IMR-90 (cell line): ENCODE results near the gene NAV2. TPM values are rescaled to one million over a fixed set of nuclear protein-coding genes. Genes with fewer than 3 reads are reported as not detected.

Experiments
- ATAC-seq: fragments of 200-7000 bp; cut with Tn5 transposase; 2 replicates; pipeline ENCODE4 v1.9.1; 2020; ENCODE audit warnings: low read depth, mild to moderate bottlenecking, moderate library complexity
- BruUV-seq: library from RNA; stranded (reverse); fragments of 400-500 nt; replicated peaks from 2 replicates; lab custom pipeline; 2021; lab: Mats Ljungman, UMichigan
- CTCF ChIA-PET: fragments of 300-600 bp; formaldehyde crosslinking; extraction: SDS; loops from one replicate; lab custom pipeline; 2021; ENCODE audit warnings: antibody characterized with exemption; lab: Yijun Ruan, JAX
- POLR2A ChIA-PET: fragments of 300-600 bp; sonication (Branson Sonifier 250); formaldehyde crosslinking; loops from one replicate; lab custom pipeline; 2022; ENCODE audit warnings: antibody characterized with exemption; ENCODE audit not compliant: unreplicated experiment; lab: Charles Lee
- DNase-seq: peaks from one replicate; pipeline ENCODE4 v3.0.0; 2013
- H2AFZ ChIP-seq: replicated peaks from 2 replicates; pipeline ENCODE3; 2013; ENCODE audit warnings: low read length, mild to moderate bottlenecking; ENCODE audit not compliant: poor library complexity
- H2AK5ac ChIP-seq: 2 replicates; pipeline ENCODE4 v1.6.1; 2013; ENCODE audit warnings: low read depth, low read length, inconsistent platforms
- H2AK9ac ChIP-seq: replicated peaks from 2 replicates; pipeline ENCODE3; 2013; ENCODE audit warnings: mild to moderate bottlenecking, low read depth, low read length, moderate library complexity; ENCODE audit not compliant: poor library complexity
- H2BK120ac ChIP-seq: 2 replicates; pipeline ENCODE4 v1.6.1; 2013; ENCODE audit warnings: low read depth, low read length, inconsistent platforms
- H2BK15ac ChIP-seq: 3 replicates; pipeline ENCODE4 v1.6.1; 2013; ENCODE audit warnings: low read depth, low read length, inconsistent platforms
- H2BK20ac ChIP-seq: 2 replicates; pipeline ENCODE4 v1.6.1; 2013; ENCODE audit warnings: low read depth, mild to moderate bottlenecking, inconsistent platforms, low read length, moderate library complexity
- H2BK5ac ChIP-seq: 2 replicates; pipeline ENCODE4 v1.6.1; 2013; ENCODE audit warnings: mild to moderate bottlenecking, low read depth, low read length, inconsistent platforms; ENCODE audit not compliant: poor library complexity, severe bottlenecking
- H3K14ac ChIP-seq: replicated peaks from 2 replicates; pipeline ENCODE4 v1.6.1; 2013; ENCODE audit warnings: low read depth, low read length, inconsistent platforms
- H3K18ac ChIP-seq: 2 replicates; pipeline ENCODE4 v1.6.1; 2013; ENCODE audit warnings: low read depth, low read length, control low read depth
- H3K23ac ChIP-seq: 2 replicates; pipeline ENCODE4 v1.6.1; 2013; ENCODE audit warnings: low read depth, low read length, inconsistent platforms
- H3K27ac ChIP-seq: 2 replicates; pipeline ENCODE4 v1.5.1; 2013; ENCODE audit warnings: mild to moderate bottlenecking, control low read depth, low read length; ENCODE audit not compliant: insufficient read depth
- H3K27me3 ChIP-seq: 2 replicates; pipeline ENCODE4 v1.6.1; 2013; ENCODE audit warnings: low read length; ENCODE audit not compliant: control insufficient read depth, insufficient read depth
- H3K36me3 ChIP-seq: 2 replicates; pipeline ENCODE4 v1.6.1; 2013; ENCODE audit warnings: low read length, mixed read lengths; ENCODE audit not compliant: control insufficient read depth, insufficient read depth
- H3K4ac ChIP-seq: 2 replicates; pipeline ENCODE4 v1.6.1; 2013; ENCODE audit warnings: low read depth, low read length, inconsistent platforms
- H3K4me1 ChIP-seq: 2 replicates; pipeline ENCODE4 v1.6.1; 2013; ENCODE audit warnings: low read length, mixed read lengths; ENCODE audit not compliant: control insufficient read depth, insufficient read depth
- H3K4me2 ChIP-seq: 2 replicates; pipeline ENCODE4 v1.6.1; 2013; ENCODE audit warnings: low read depth, mild to moderate bottlenecking, control low read depth, low read length, moderate library complexity
- H3K4me3 ChIP-seq: 2 replicates; pipeline ENCODE4 v1.5.1; 2013; ENCODE audit warnings: low read depth, mild to moderate bottlenecking, control low read depth, low read length, moderate library complexity; ENCODE audit not compliant: insufficient read depth
- H3K56ac ChIP-seq: 2 replicates; pipeline ENCODE4 v1.6.1; 2013; ENCODE audit warnings: low read length, inconsistent platforms; ENCODE audit not compliant: insufficient read depth; ENCODE audit errors: extremely low read depth
- H3K79me1 ChIP-seq, 2 experiments: 2 replicates each; pipeline ENCODE4 v1.6.1; 2013; ENCODE audit warnings: low read length in 2 of 2, inconsistent platforms in 1 of 2, low read depth in 1 of 2
- H3K9ac ChIP-seq: 2 replicates; pipeline ENCODE4 v1.6.1; 2013; ENCODE audit warnings: low read depth, low read length, control low read depth
- H3K9me1 ChIP-seq: 2 replicates; pipeline ENCODE4 v1.6.1; 2013; ENCODE audit warnings: low read length, inconsistent platforms; ENCODE audit not compliant: insufficient read depth
- H3K9me3 ChIP-seq: 2 replicates; pipeline ENCODE4 v1.6.1; 2013; ENCODE audit warnings: low read length; ENCODE audit not compliant: control insufficient read depth, insufficient read depth
- H4K20me1 ChIP-seq: 2 replicates; pipeline ENCODE4 v1.6.1; 2013; ENCODE audit warnings: low read length, inconsistent platforms; ENCODE audit not compliant: insufficient read depth
- H4K5ac ChIP-seq: 2 replicates; pipeline ENCODE4 v1.6.1; 2013; ENCODE audit warnings: mild to moderate bottlenecking, low read depth, low read length, control low read depth
- H4K8ac ChIP-seq, 2 experiments: 2 replicates each; pipeline ENCODE4 v1.6.1; 2013; ENCODE audit warnings: low read depth in 2 of 2, low read length in 2 of 2, control low read depth in 1 of 2, inconsistent platforms in 1 of 2
- H4K91ac ChIP-seq: 2 replicates; pipeline ENCODE4 v1.6.1; 2013; ENCODE audit warnings: low read depth, low read length, inconsistent platforms; ENCODE audit not compliant: insufficient read depth
- CEBPB ChIP-seq: IDR thresholded peaks from 2 replicates; pipeline ENCODE4 v1.6.1; 2012; ENCODE audit warnings: low read depth, low read length, improper control_type of control experiment
- CHD1 ChIP-seq: IDR thresholded peaks from 2 replicates; pipeline ENCODE4 v1.6.1; 2012; ENCODE audit warnings: low read depth, low read length, improper control_type of control experiment
- CTCF ChIP-seq: conservative IDR thresholded peaks from 2 replicates; pipeline ENCODE4 v1.5.1; 2012; ENCODE audit warnings: mild to moderate bottlenecking, low read depth, low read length, improper control_type of control experiment
- FOS ChIP-seq: fragments of 150-350 bp; IDR thresholded peaks from 2 replicates; pipeline ENCODE4 v1.6.1; 2016; ENCODE audit warnings: low read depth, low read length
- MAFK ChIP-seq: IDR thresholded peaks from 2 replicates; pipeline ENCODE4 v1.6.1; 2012; ENCODE audit warnings: low read depth, low read length, improper control_type of control experiment
- MAZ ChIP-seq: IDR thresholded peaks from 2 replicates; pipeline ENCODE4 v1.6.1; 2012; ENCODE audit warnings: low read depth, mild to moderate bottlenecking, low read length, improper control_type of control experiment, moderate library complexity, borderline replicate concordance
- MXI1 ChIP-seq: IDR thresholded peaks from 2 replicates; pipeline ENCODE4 v1.6.1; 2012; ENCODE audit warnings: low read depth, mild to moderate bottlenecking, low read length, moderate library complexity, borderline replicate concordance
- POLR2A ChIP-seq: IDR thresholded peaks from 2 replicates; pipeline ENCODE4 v1.6.1; 2012; ENCODE audit warnings: mild to moderate bottlenecking, low read depth, low read length
- RAD21 ChIP-seq: IDR thresholded peaks from 2 replicates; pipeline ENCODE4 v1.6.1; 2012; ENCODE audit warnings: low read length, improper control_type of control experiment
- RCOR1 ChIP-seq: IDR thresholded peaks from 2 replicates; pipeline ENCODE4 v1.6.1; 2012; ENCODE audit warnings: mild to moderate bottlenecking, low read length, improper control_type of control experiment; ENCODE audit not compliant: insufficient replicate concordance
- RFX5 ChIP-seq: IDR thresholded peaks from 2 replicates; pipeline ENCODE4 v1.8.0; 2012; ENCODE audit warnings: low read depth, mild to moderate bottlenecking, low read length, moderate library complexity
- SMC3 ChIP-seq: fragments of 150-350 bp; IDR thresholded peaks from 2 replicates; pipeline ENCODE4 v1.6.1; 2016; ENCODE audit warnings: low read depth, mild to moderate bottlenecking, antibody characterized with exemption, low read length, moderate library complexity
- WGBS, 2 experiments: methylation state at CpG; one replicate each; pipeline versions ENCODE4 v1.1.5 to v1.1.7; 2013; ENCODE audit warnings: missing lambda C conversion rate in 2 of 2; ENCODE audit not compliant: insufficient read length in 1 of 2; ENCODE audit errors: extremely low coverage in 2 of 2; 5-methylcytosine and 5-hydroxymethylcytosine counted together
- dilution Hi-C: fragments of 300-500 bp; cut with HindIII; formaldehyde crosslinking; loops from one replicate; pipeline ENCODE4 v1.14.3; 2018; ENCODE audit warnings: low sequenced_read_pairs; ENCODE audit not compliant: unreplicated experiment
- in situ Hi-C: fragments of 300-500 bp; cut with MboI; formaldehyde crosslinking; loops from 3 replicates; pipeline ENCODE4 v1.14.3; 2019; ENCODE audit warnings: low sequenced_read_pairs, inconsistent platforms, mixed read lengths
- intact Hi-C: fragments of 100-400 bp; cut with micrococcal nuclease; formaldehyde crosslinking; loops from 2 replicates; pipeline ENCODE4 v1.10.0; 2022
- polyA plus RNA-seq, 3 experiments: library from polyadenylated mRNA; depleted of rRNA; stranded (reverse); fragments of >200 nt; gene quantifications; 2 replicates each; pipeline ENCODE4 v1.2.3, GENCODE V29; 2012; ENCODE audit warnings: low replicate concordance in 1 of 3
- total RNA-seq: library from RNA; depleted of rRNA; stranded (reverse); fragments of >200 nt; gene quantifications from 2 replicates; pipeline ENCODE4 v1.2.3, GENCODE V29; 2012
- TF ChIP-seq, protein P1 (sequence below): fragments of 150-350 bp; IDR thresholded peaks from 2 replicates; pipeline ENCODE4 v1.6.1; 2017; ENCODE audit warnings: mild to moderate bottlenecking, antibody characterized with exemption, low read length, low read depth

The NAV2 gene
- total and polyA plus RNA-seq, 2 of the 4 experiments (the other 2 are of a cell fraction) = 4.5 to 12.6 TPM

GRCh38 chr11:19701421-19701820 is 11.2 kb upstream of the NAV2 start:
- BruUV-seq = no TSS peak
- H3K79me1 ChIP-seq = no peaks in the 10 kb centered on the region
- intact Hi-C loops (no loop called here), in situ Hi-C loops (no loop called here), dilution Hi-C loops (no loop called here)
- TF ChIP-seq MAFK (no peak), RCOR1 (no peak), SMC3 (no peak), MAZ (no peak), RAD21 (no peak), RFX5 (no peak), CEBPB (no peak), CTCF (no peak), FOS (no peak), MXI1 (no peak), CHD1 (no peak), POLR2A (no peak)
- TF ChIP-seq, protein P1, sequence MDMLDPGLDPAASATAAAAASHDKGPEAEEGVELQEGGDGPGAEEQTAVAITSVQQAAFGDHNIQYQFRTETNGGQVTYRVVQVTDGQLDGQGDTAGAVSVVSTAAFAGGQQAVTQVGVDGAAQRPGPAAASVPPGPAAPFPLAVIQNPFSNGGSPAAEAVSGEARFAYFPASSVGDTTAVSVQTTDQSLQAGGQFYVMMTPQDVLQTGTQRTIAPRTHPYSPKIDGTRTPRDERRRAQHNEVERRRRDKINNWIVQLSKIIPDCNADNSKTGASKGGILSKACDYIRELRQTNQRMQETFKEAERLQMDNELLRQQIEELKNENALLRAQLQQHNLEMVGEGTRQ = no peak
- no peak overlapping the region for H2AK5ac ChIP-seq
- no peak overlapping the region for H3K23ac ChIP-seq
- H3K27ac ChIP-seq = no peak overlapping the region
- no peaks in the 10 kb centered on the region for H3K9me3 ChIP-seq
- H3K4me2 ChIP-seq = no peak overlapping the region
- WGBS, 2 experiments = no CpG with 5 or more reads among the region's 2 CpGs
- H3K14ac ChIP-seq = no peak overlapping the region
- H3K18ac ChIP-seq = no peak overlapping the region
- no peak overlapping the region for H2BK5ac ChIP-seq
- H4K20me1 ChIP-seq = no peaks in the 10 kb centered on the region
- no peak for ATAC-seq
- H3K4me3 ChIP-seq = no peak overlapping the region
- H2AFZ ChIP-seq = no peak overlapping the region
- H4K8ac ChIP-seq = no peak overlapping the region
- no peak overlapping the region for H2BK20ac ChIP-seq
- 0 out of 2 replicates have a peak, but pooled peaks cover 2% of the 10 kb centered on the region for H3K27me3 ChIP-seq
- ChIA-PET POLR2A (no interaction called here), CTCF (no interaction called here)
- no peak overlapping the region for H4K91ac ChIP-seq
- H3K4me1 ChIP-seq = peaks cover 16% of the 10 kb centered on the region
- no peak overlapping the region for H2AK9ac ChIP-seq
- no peak overlapping the region for H3K56ac ChIP-seq
- no peak overlapping the region for H2BK15ac ChIP-seq
- no peak for DNase-seq
- no peak overlapping the region for H3K4ac ChIP-seq
- no peak overlapping the region for H4K5ac ChIP-seq
- H3K9me1 ChIP-seq = 0 out of 2 replicates have a peak, but pooled peaks cover 4% of the 10 kb centered on the region
- H3K9ac ChIP-seq = no peak overlapping the region
- no peak overlapping the region for H2BK120ac ChIP-seq
- no peaks in the 10 kb centered on the region for H3K36me3 ChIP-seq
